ENCODE data around the gene UNC13A. TPM values are rescaled to one million over a fixed set of nuclear protein-coding genes. Genes with fewer than 3 reads are reported as not detected.
A peak's percentile ranks its signal among the peaks of the same experiment; 100 is the strongest.

Gene UNC13A
- total RNA-seq, 6 donors from 2014 or later = under 0.01 to 0.54 (median 0.33) TPM; not detected in 1

- H3K4me1 ChIP-seq = peaks cover 0 to 15% (median 2%) of the 10 kb centered on the region in 4 donors
- no peak for TF ChIP-seq EP300 (IDR thresholded peaks at IDR 0.05)
- TF ChIP-seq CTCF (IDR thresholded peaks at IDR 0.05) = no peak
- no peak for TF ChIP-seq POLR2A (IDR thresholded peaks at IDR 0.05)
- no peak for TF ChIP-seq POLR2AphosphoS5 (IDR thresholded peaks at IDR 0.05)
- ATAC-seq (ENCODE audit: low FRiP score in 2 of 2) (no peak), DNase-seq (no peak)
- H3K4me3 ChIP-seq = no peak overlapping the region
- peaks cover 0 to 3% (median 0%) of the 10 kb centered on the region in 4 donors for H3K27me3 ChIP-seq
- no peak overlapping the region for H3K27ac ChIP-seq
- peaks cover 0 to 9% (median 2%) of the 10 kb centered on the region in 4 donors for H3K9me3 ChIP-seq
- WGBS, 2 donors = 88 to 94% methylated on average over 7 of the region's 7 CpGs
- H3K36me3 ChIP-seq = no peaks in the 10 kb centered on the region
Measured at GRCh38 chr19:17617807-17618192, 70.4 kb downstream of the UNC13A start.

- H3K4me3 ChIP-seq = no peak overlapping the region
- no peak for ATAC-seq (ENCODE audit: low FRiP score in 2 of 2)
- no peak overlapping the region for H3K27ac ChIP-seq
- H3K4me1 ChIP-seq = peaks cover 0 to 15% (median 2%) of the 10 kb centered on the region in 4 donors
- TF ChIP-seq CTCF (IDR thresholded peaks at IDR 0.05) (no peak), POLR2A (IDR thresholded peaks at IDR 0.05) (no peak), EP300 (IDR thresholded peaks at IDR 0.05) (no peak), POLR2AphosphoS5 (IDR thresholded peaks at IDR 0.05) (no peak)
- WGBS, 2 donors = 64 to 65% methylated on average over 28 of the region's 28 CpGs
- DNase-seq = no peak
- peaks cover 0 to 3% (median 0%) of the 10 kb centered on the region in 4 donors for H3K27me3 ChIP-seq
- H3K36me3 ChIP-seq = no peaks in the 10 kb centered on the region
- peaks cover 0 to 7% (median 2%) of the 10 kb centered on the region in 4 donors for H3K9me3 ChIP-seq
Measured at GRCh38 chr19:17616961-17617806, 71.0 kb downstream of the UNC13A start.

GRCh38 chr19:17616686-17616960 lies 71.5 kb downstream of the UNC13A start:
- TF ChIP-seq POLR2AphosphoS5 (IDR thresholded peaks at IDR 0.05) (no peak), CTCF (IDR thresholded peaks at IDR 0.05) (no peak), EP300 (IDR thresholded peaks at IDR 0.05) (no peak)
- DNase-seq (no peak), ATAC-seq (ENCODE audit: low FRiP score in 2 of 2) (no peak)
- H3K36me3 ChIP-seq = no peaks in the 10 kb centered on the region
- peaks cover 0 to under 1% (median under 1%) of the 10 kb centered on the region in 4 donors for H3K9me3 ChIP-seq
- H3K4me1 ChIP-seq = peaks cover 0 to 15% (median 2%) of the 10 kb centered on the region in 4 donors
- H3K4me3 ChIP-seq = no peak overlapping the region
- peaks cover 0 to 3% (median 0%) of the 10 kb centered on the region in 4 donors for H3K27me3 ChIP-seq
- 15 to 22% methylated on average over 5 to 11 of the region's 11 CpGs for WGBS, 2 donors
- no peak overlapping the region for H3K27ac ChIP-seq

- TF ChIP-seq POLR2A (IDR thresholded peaks at IDR 0.05) (no peak), EP300 (IDR thresholded peaks at IDR 0.05) (no peak), POLR2AphosphoS5 (IDR thresholded peaks at IDR 0.05) (no peak), CTCF (IDR thresholded peaks at IDR 0.05) (no peak)
- H3K36me3 ChIP-seq = no peaks in the 10 kb centered on the region
- DNase-seq (peak in 1 of 2 donors; percentile 84), ATAC-seq (ENCODE audit: low FRiP score in 2 of 2) (no peak)
- H3K4me1 ChIP-seq = peaks cover 0 to 15% (median 2%) of the 10 kb centered on the region in 4 donors
- H3K9me3 ChIP-seq = no peaks in the 10 kb centered on the region
- no peak overlapping the region for H3K27ac ChIP-seq
- peaks cover 0 to 3% (median 0%) of the 10 kb centered on the region in 4 donors for H3K27me3 ChIP-seq
- H3K4me3 ChIP-seq = no peak overlapping the region
- 19 to 39% methylated on average over 20 to 26 of the region's 27 CpGs for WGBS, 2 donors
Measured at GRCh38 chr19:17615889-17616685, 72.1 kb downstream of the UNC13A start.

Measured in upper lobe of left lung (tissue), 6 donors.